HEK293 (cell line): ENCODE measurements around the gene IFRD2.

Experiments used
- AEBP2 ChIP-seq: fragments of 450-650 bp; formaldehyde crosslinking; IDR thresholded peaks from 2 replicates; pipeline ENCODE4 v1.5.1; 2016; ENCODE audit warnings: missing biosample characterization, missing genetic modification characterization, borderline replicate concordance
- EGR2 ChIP-seq: fragments of 450-650 bp; formaldehyde crosslinking; IDR thresholded peaks from 2 replicates; pipeline ENCODE4 v1.5.1; 2016; ENCODE audit warnings: low read depth, missing biosample characterization, missing genetic modification characterization
- HOXA7 ChIP-seq: sonication (generic); formaldehyde crosslinking; IDR thresholded peaks from 2 replicates; pipeline ENCODE4 v1.8.1; 2022; ENCODE audit warnings: missing genetic modification reagents, borderline replicate concordance
- IKZF3 ChIP-seq: fragments of 450-650 bp; IDR thresholded peaks from 2 replicates; pipeline ENCODE4 v1.5.0; 2018; ENCODE audit warnings: missing biosample characterization, mild to moderate bottlenecking, missing genetic modification characterization, moderate library complexity
- KLF7 ChIP-seq: fragments of 450-650 bp; formaldehyde crosslinking; IDR thresholded peaks from 2 replicates; pipeline ENCODE4 v1.5.1; 2016; ENCODE audit warnings: missing biosample characterization, missing genetic modification characterization, borderline replicate concordance
- MEIS1 ChIP-seq: sonication (generic); formaldehyde crosslinking; IDR thresholded peaks from 2 replicates; pipeline ENCODE4 v1.8.1; 2022; ENCODE audit warnings: missing genetic modification reagents, mild to moderate bottlenecking, borderline replicate concordance
- SP7 ChIP-seq: fragments of 450-650 bp; formaldehyde crosslinking; IDR thresholded peaks from 2 replicates; pipeline ENCODE4 v1.5.1; 2016; ENCODE audit warnings: missing biosample characterization, missing genetic modification characterization
- TCF7L2 ChIP-seq: IDR thresholded peaks from 2 replicates; pipeline ENCODE4 v1.6.1; 2011; ENCODE audit warnings: low read depth, mild to moderate bottlenecking, inconsistent platforms, low read length, moderate library complexity, borderline replicate concordance
- ZBTB11 ChIP-seq: fragments of 450-650 bp; formaldehyde crosslinking; conservative IDR thresholded peaks from 2 replicates; pipeline ENCODE4 v1.5.1; 2016; ENCODE audit warnings: low read depth, missing biosample characterization, missing genetic modification characterization
- ZBTB26 ChIP-seq: fragments of 450-650 bp; formaldehyde crosslinking; optimal IDR thresholded peaks from 2 replicates; pipeline ENCODE3; 2016; ENCODE audit warnings: missing biosample characterization, mild to moderate bottlenecking, missing genetic modification characterization
- ZFP3 ChIP-seq: fragments of 450-650 bp; formaldehyde crosslinking; IDR thresholded peaks from 2 replicates; pipeline ENCODE4 v1.5.1; 2016; ENCODE audit warnings: low read depth, missing biosample characterization, missing genetic modification characterization
- ZNF140 ChIP-seq: fragments of 450-650 bp; formaldehyde crosslinking; IDR thresholded peaks from 2 replicates; pipeline ENCODE4 v1.5.1; 2016; ENCODE audit warnings: missing biosample characterization, missing genetic modification characterization
- ZNF146 ChIP-seq: fragments of 450-650 bp; formaldehyde crosslinking; IDR thresholded peaks from 2 replicates; pipeline ENCODE4 v1.5.1; 2016; ENCODE audit warnings: missing biosample characterization, missing genetic modification characterization
- ZNF169 ChIP-seq: fragments of 450-650 bp; formaldehyde crosslinking; IDR thresholded peaks from 2 replicates; pipeline ENCODE4 v1.5.1; 2016; ENCODE audit warnings: missing biosample characterization, missing genetic modification characterization
- ZNF175 ChIP-seq: fragments of 450-650 bp; formaldehyde crosslinking; IDR thresholded peaks from 2 replicates; pipeline ENCODE4 v1.5.1; 2016; ENCODE audit warnings: missing biosample characterization, missing genetic modification characterization
- ZNF184 ChIP-seq: fragments of 450-650 bp; IDR thresholded peaks from 2 replicates; pipeline ENCODE4 v1.5.1; 2018; ENCODE audit warnings: missing biosample characterization, mild to moderate bottlenecking, missing genetic modification characterization
- ZNF2 ChIP-seq: fragments of 450-650 bp; formaldehyde crosslinking; IDR thresholded peaks from 2 replicates; pipeline ENCODE4 v1.5.1; 2016; ENCODE audit warnings: missing biosample characterization, missing genetic modification characterization
- ZNF214 ChIP-seq: fragments of 450-650 bp; formaldehyde crosslinking; IDR thresholded peaks from 2 replicates; pipeline ENCODE4 v1.5.1; 2017; ENCODE audit warnings: missing biosample characterization, mild to moderate bottlenecking, missing genetic modification characterization, borderline replicate concordance
- ZNF26 ChIP-seq: fragments of 450-650 bp; formaldehyde crosslinking; IDR thresholded peaks from 2 replicates; pipeline ENCODE4 v1.5.1; 2016; ENCODE audit warnings: missing biosample characterization, missing genetic modification characterization
- ZNF292 ChIP-seq: fragments of 450-650 bp; formaldehyde crosslinking; IDR thresholded peaks from 2 replicates; pipeline ENCODE4 v1.5.1; 2016; ENCODE audit warnings: low read depth, missing biosample characterization, missing genetic modification characterization, borderline replicate concordance
- ZNF398 ChIP-seq: fragments of 450-650 bp; formaldehyde crosslinking; IDR thresholded peaks from 2 replicates; pipeline ENCODE4 v1.5.1; 2017; ENCODE audit warnings: missing biosample characterization, missing genetic modification characterization
- ZNF514 ChIP-seq: fragments of 450-650 bp; formaldehyde crosslinking; IDR thresholded peaks from 2 replicates; pipeline ENCODE4 v1.5.1; 2016; ENCODE audit warnings: missing biosample characterization, missing genetic modification characterization
- ZNF521 ChIP-seq: fragments of 450-650 bp; formaldehyde crosslinking; IDR thresholded peaks from 2 replicates; pipeline ENCODE4 v1.5.1; 2017; ENCODE audit warnings: missing biosample characterization, mild to moderate bottlenecking, missing genetic modification characterization
- ZNF544 ChIP-seq: fragments of 450-650 bp; formaldehyde crosslinking; IDR thresholded peaks from 2 replicates; pipeline ENCODE4 v1.5.0; 2017; ENCODE audit warnings: missing biosample characterization, missing genetic modification characterization
- ZNF639 ChIP-seq: fragments of 450-650 bp; formaldehyde crosslinking; IDR thresholded peaks from 2 replicates; pipeline ENCODE4 v1.5.1; 2016; ENCODE audit warnings: missing biosample characterization, missing genetic modification characterization
- ZNF704 ChIP-seq: fragments of 450-650 bp; formaldehyde crosslinking; IDR thresholded peaks from 2 replicates; pipeline ENCODE4 v1.5.1; 2016; ENCODE audit warnings: missing biosample characterization, missing genetic modification characterization
- ZNF785 ChIP-seq: fragments of 450-650 bp; formaldehyde crosslinking; IDR thresholded peaks from 2 replicates; pipeline ENCODE4 v1.5.1; 2016; ENCODE audit warnings: missing biosample characterization, missing genetic modification characterization
- ZNF837 ChIP-seq: fragments of 450-650 bp; formaldehyde crosslinking; IDR thresholded peaks from 2 replicates; pipeline ENCODE4 v1.5.1; 2016; ENCODE audit warnings: missing biosample characterization, missing genetic modification characterization

IFRD2 gene

GRCh38 chr3:50274371-50275104 is 17.7 kb downstream of the IFRD2 start (continued):
- TF ChIP-seq IKZF3 (tag by site-specific recombination) (no peak), ZNF785 (tag by site-specific recombination) (no peak), ZNF2 (0 out of 2 replicates have a peak, but pooled peaks have one; percentile 45), ZFP3 (tag by site-specific recombination) (no peak), TCF7L2 (no peak), EGR2 (tag by site-specific recombination) (peak; percentile 51; the same call in 1 of the 2 replicates), ZBTB11 (tag by site-specific recombination) (no peak), ZNF398 (tag by site-specific recombination) (peak; percentile 49; the same call in 1 of the 2 replicates), ZNF214 (no peak), ZNF146 (tag by site-specific recombination) (no peak), ZBTB26 (tag by site-specific recombination) (no peak), HOXA7 (CRISPR knock-in tag) (no peak), ZNF544 (no peak), ZNF704 (no peak), ZNF175 (tag by site-specific recombination) (no peak), MEIS1 (CRISPR knock-in tag) (no peak), ZNF140 (tag by site-specific recombination) (no peak), ZNF521 (tag by site-specific recombination) (no peak), SP7 (tag by site-specific recombination) (peak; percentile 27; the same call in 1 of the 2 replicates), ZNF639 (tag by site-specific recombination) (0 out of 2 replicates have a peak, but pooled peaks have one; percentile 50), ZNF169 (no peak), ZNF184 (no peak), AEBP2 (tag by site-specific recombination) (no peak), ZNF292 (tag by site-specific recombination) (no peak), ZNF837 (tag by site-specific recombination) (no peak), ZNF514 (tag by site-specific recombination) (no peak), KLF7 (no peak), ZNF26 (tag by site-specific recombination) (no peak)
